ENCODE results near the gene OPRPN.

DNA sequence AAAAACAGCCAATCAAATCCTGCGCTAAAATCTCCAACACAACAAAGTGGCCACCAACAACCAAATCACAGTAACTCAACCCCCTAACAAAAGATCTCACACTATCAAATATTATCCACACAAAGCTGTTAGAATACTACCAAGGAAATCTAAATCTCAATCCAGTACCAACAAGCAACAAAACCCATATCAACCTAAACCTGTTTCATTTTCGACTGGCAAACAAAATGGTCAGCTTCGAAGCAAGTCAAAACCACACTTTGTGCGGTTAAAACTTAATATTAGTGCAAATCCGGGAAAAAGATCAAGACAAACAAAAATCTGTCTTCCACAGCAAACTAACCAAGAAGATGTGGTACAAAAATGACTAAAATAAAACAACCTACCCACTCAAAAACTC, 45.6 kb downstream of the OPRPN start:
- TF ChIP-seq, protein P1, sequence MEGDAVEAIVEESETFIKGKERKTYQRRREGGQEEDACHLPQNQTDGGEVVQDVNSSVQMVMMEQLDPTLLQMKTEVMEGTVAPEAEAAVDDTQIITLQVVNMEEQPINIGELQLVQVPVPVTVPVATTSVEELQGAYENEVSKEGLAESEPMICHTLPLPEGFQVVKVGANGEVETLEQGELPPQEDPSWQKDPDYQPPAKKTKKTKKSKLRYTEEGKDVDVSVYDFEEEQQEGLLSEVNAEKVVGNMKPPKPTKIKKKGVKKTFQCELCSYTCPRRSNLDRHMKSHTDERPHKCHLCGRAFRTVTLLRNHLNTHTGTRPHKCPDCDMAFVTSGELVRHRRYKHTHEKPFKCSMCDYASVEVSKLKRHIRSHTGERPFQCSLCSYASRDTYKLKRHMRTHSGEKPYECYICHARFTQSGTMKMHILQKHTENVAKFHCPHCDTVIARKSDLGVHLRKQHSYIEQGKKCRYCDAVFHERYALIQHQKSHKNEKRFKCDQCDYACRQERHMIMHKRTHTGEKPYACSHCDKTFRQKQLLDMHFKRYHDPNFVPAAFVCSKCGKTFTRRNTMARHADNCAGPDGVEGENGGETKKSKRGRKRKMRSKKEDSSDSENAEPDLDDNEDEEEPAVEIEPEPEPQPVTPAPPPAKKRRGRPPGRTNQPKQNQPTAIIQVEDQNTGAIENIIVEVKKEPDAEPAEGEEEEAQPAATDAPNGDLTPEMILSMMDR (conservative IDR thresholded peaks at IDR 0.05; ENCODE audit: low read length), result no peak
- TF ChIP-seq EZH2phosphoT487 (IDR thresholded peaks at IDR 0.05; ENCODE audit: borderline replicate concordance), result no peak

Data from Loucy (cell line).